ENCODE results near the gene UNC5C.
A peak's percentile ranks its signal among the peaks of the same experiment; 100 is the strongest.
"Not testable (repeated sequence)": the region's sequence is repeated elsewhere in the genome, so short reads cannot be mapped to it uniquely, and the experiment has no call there.

Gene UNC5C

GRCh38 chr4:95181243-95181995, 367.4 kb downstream of the UNC5C start:
- H3K4ac ChIP-seq (ENCODE audit: low read depth, low read length) = no peak overlapping the region
- DNase-seq = no peak
- H2AFZ ChIP-seq (ENCODE audit: insufficient read depth, low read length, poor library complexity) = no peak overlapping the region
- no peak overlapping the region for H3K14ac ChIP-seq (ENCODE audit: low read length)
- no peaks in the 10 kb centered on the region for H3K79me1 ChIP-seq (ENCODE audit: low read length)
- H3K9ac ChIP-seq (ENCODE audit: low read length) = no peak overlapping the region
- H4K12ac ChIP-seq (ENCODE audit: low read depth, low read length) = no peak overlapping the region
- H3K18ac ChIP-seq (ENCODE audit: low read length) = no peak overlapping the region
- no peak overlapping the region for H2BK5ac ChIP-seq (ENCODE audit: low read depth, low read length, poor library complexity)
- no peak overlapping the region for H3K4me2 ChIP-seq (ENCODE audit: low read length)
- H3K36me3 ChIP-seq (ENCODE audit: control insufficient read depth in 1 of 2, insufficient read depth in 2 of 2, low read length in 2 of 2) = peaks cover 32 to 46% of the 10 kb centered on the region in 2 experiments
- no peaks in the 10 kb centered on the region for H3K27me3 ChIP-seq (ENCODE audit: insufficient read depth, low read length)
- H2BK12ac ChIP-seq (ENCODE audit: low read length) = no peak overlapping the region
- H4K8ac ChIP-seq (ENCODE audit: low read depth, low read length) = no peak overlapping the region
- no peaks in the 10 kb centered on the region for H3K79me2 ChIP-seq (ENCODE audit: control insufficient read depth, insufficient read depth, low read length, poor library complexity)
- no peak overlapping the region for H2AK5ac ChIP-seq (ENCODE audit: low read length)
- WGBS (ENCODE audit: extremely low coverage, insufficient coverage, insufficient read length) = no CpG with 5 or more reads among the region's 18 CpGs
- H3K4me1 ChIP-seq (ENCODE audit: control insufficient read depth in 1 of 2, insufficient read depth in 2 of 2, low read length in 2 of 2) = no peaks in the 10 kb centered on the region
- no peak overlapping the region for H3K23ac ChIP-seq (ENCODE audit: low read length)
- peak overlapping the region; percentile 16 for H4K91ac ChIP-seq (ENCODE audit: low read depth, low read length)
- no peak overlapping the region for H3K27ac ChIP-seq (ENCODE audit: low read depth, low read length)
- H3K9me3 ChIP-seq (ENCODE audit: insufficient read depth, low read depth, low read length) = peaks cover 5% of the 10 kb centered on the region
- no peak overlapping the region for H2BK120ac ChIP-seq (ENCODE audit: insufficient read depth, low read length, poor library complexity)
- H3K4me3 ChIP-seq (ENCODE audit: low read depth, low read length) = no peak overlapping the region

DNA sequence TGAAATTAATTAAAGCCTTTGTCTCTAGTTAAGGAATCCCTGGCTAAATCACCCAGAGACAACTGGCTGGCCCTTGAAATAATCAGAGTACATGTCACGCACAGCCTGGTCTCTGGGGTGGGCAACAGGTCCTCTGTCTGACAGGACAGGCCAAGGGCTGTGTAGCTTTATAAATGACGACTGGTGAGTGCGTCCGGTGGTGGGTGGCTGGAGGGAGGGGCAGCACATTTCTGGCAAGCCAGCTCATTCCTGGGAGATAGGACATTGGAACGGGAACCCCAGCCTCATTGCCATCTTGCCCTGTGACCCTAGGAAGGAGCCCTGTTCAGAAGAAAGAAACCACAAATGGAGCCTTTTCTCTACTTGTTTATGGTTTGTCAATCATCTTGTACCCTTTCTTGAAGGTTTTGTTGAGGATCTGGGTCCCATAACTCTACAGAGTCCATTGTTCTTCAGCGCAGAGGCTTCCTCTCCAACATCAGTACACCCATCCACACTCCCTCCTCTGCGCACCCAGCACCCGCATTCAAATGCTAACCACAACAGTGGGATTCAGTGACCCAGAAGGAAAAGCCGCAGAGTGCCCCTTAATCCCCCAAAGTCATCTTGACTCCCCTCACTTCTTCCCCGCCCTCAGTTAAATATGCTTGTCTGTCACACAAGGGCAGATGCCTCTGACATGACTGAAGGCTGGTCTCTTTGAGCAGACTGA, 368.1 kb downstream of the UNC5C start:
- Histone ChIP-seq H3K27me3 (ENCODE audit: insufficient read depth, low read length) (no peaks in the 10 kb centered on the region), H3K4me1 (ENCODE audit: control insufficient read depth in 1 of 2, insufficient read depth in 2 of 2, low read length in 2 of 2) (no peaks in the 10 kb centered on the region), H3K4me3 (ENCODE audit: low read depth, low read length) (no peak overlapping the region), H4K91ac (ENCODE audit: low read depth, low read length) (peak overlapping the region; percentile 16), H2BK12ac (ENCODE audit: low read length) (no peak overlapping the region), H3K36me3 (ENCODE audit: control insufficient read depth in 1 of 2, insufficient read depth in 2 of 2, low read length in 2 of 2) (peaks cover 33 to 46% of the 10 kb centered on the region in 2 experiments), H2BK120ac (ENCODE audit: insufficient read depth, low read length, poor library complexity) (no peak overlapping the region), H3K23ac (ENCODE audit: low read length) (no peak overlapping the region), H3K14ac (ENCODE audit: low read length) (no peak overlapping the region), H4K8ac (ENCODE audit: low read depth, low read length) (no peak overlapping the region), H3K4me2 (ENCODE audit: low read length) (no peak overlapping the region), H3K27ac (ENCODE audit: low read depth, low read length) (no peak overlapping the region), H4K12ac (ENCODE audit: low read depth, low read length) (no peak overlapping the region), H3K9ac (ENCODE audit: low read length) (no peak overlapping the region), H3K18ac (ENCODE audit: low read length) (no peak overlapping the region), H3K79me1 (ENCODE audit: low read length) (no peaks in the 10 kb centered on the region), H3K4ac (ENCODE audit: low read depth, low read length) (no peak overlapping the region), H3K79me2 (ENCODE audit: control insufficient read depth, insufficient read depth, low read length, poor library complexity) (no peaks in the 10 kb centered on the region), H2BK5ac (ENCODE audit: low read depth, low read length, poor library complexity) (no peak overlapping the region), H2AFZ (ENCODE audit: insufficient read depth, low read length, poor library complexity) (no peak overlapping the region), H3K9me3 (ENCODE audit: insufficient read depth, low read depth, low read length) (peaks cover 5% of the 10 kb centered on the region), H2AK5ac (ENCODE audit: low read length) (no peak overlapping the region)
- DNase-seq = no peak
- no CpG with 5 or more reads among the region's 10 CpGs for WGBS (ENCODE audit: extremely low coverage, insufficient coverage, insufficient read length)

DNA sequence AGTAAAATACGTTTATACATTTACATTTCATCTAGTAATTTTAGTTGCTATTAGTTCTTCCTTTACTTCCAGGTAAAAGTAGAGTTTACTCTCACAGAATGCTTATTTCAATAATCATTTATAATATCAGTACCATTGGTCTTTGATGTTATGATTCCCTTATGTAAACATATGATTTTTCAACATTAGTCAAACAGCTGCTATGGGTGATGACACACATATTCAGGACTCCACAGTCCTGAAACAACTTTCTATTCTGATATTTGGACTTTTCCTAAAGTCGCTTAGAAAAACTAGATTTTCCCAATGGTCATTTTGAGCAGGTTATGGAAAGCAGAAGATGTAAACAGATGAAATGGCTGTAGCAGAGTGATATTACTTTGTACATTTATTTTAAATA, 369.8 kb downstream of the UNC5C start:
- H3K27me3 ChIP-seq (ENCODE audit: insufficient read depth, low read length) = no peaks in the 10 kb centered on the region
- no peak for DNase-seq
- no peak overlapping the region for H3K4ac ChIP-seq (ENCODE audit: low read depth, low read length)
- H2BK12ac ChIP-seq (ENCODE audit: low read length) = no peak overlapping the region
- WGBS (ENCODE audit: extremely low coverage, insufficient coverage, insufficient read length) = no CpG with 5 or more reads among the region's 2 CpGs
- H2BK120ac ChIP-seq (ENCODE audit: insufficient read depth, low read length, poor library complexity) = no peak overlapping the region
- H2AK5ac ChIP-seq (ENCODE audit: low read length) = no peak overlapping the region
- H3K18ac ChIP-seq (ENCODE audit: low read length) = no peak overlapping the region
- H3K79me1 ChIP-seq (ENCODE audit: low read length) = no peaks in the 10 kb centered on the region
- H3K27ac ChIP-seq (ENCODE audit: low read depth, low read length) = no peak overlapping the region
- no peaks in the 10 kb centered on the region for H3K4me1 ChIP-seq (ENCODE audit: control insufficient read depth in 1 of 2, insufficient read depth in 2 of 2, low read length in 2 of 2)
- no peak overlapping the region for H3K4me3 ChIP-seq (ENCODE audit: low read depth, low read length)
- H3K9ac ChIP-seq (ENCODE audit: low read length) = no peak overlapping the region
- no peak overlapping the region for H3K14ac ChIP-seq (ENCODE audit: low read length)
- H3K79me2 ChIP-seq (ENCODE audit: control insufficient read depth, insufficient read depth, low read length, poor library complexity) = no peaks in the 10 kb centered on the region
- H2AFZ ChIP-seq (ENCODE audit: insufficient read depth, low read length, poor library complexity) = no peak overlapping the region
- H3K23ac ChIP-seq (ENCODE audit: low read length) = no peak overlapping the region
- H4K12ac ChIP-seq (ENCODE audit: low read depth, low read length) = no peak overlapping the region
- H2BK5ac ChIP-seq (ENCODE audit: low read depth, low read length, poor library complexity) = no peak overlapping the region
- peaks cover 30 to 38% of the 10 kb centered on the region in 2 experiments for H3K36me3 ChIP-seq (ENCODE audit: control insufficient read depth in 1 of 2, insufficient read depth in 2 of 2, low read length in 2 of 2)
- H3K9me3 ChIP-seq (ENCODE audit: insufficient read depth, low read depth, low read length) = peaks cover 5% of the 10 kb centered on the region
- no peak overlapping the region for H4K8ac ChIP-seq (ENCODE audit: low read depth, low read length)
- no peak overlapping the region for H3K4me2 ChIP-seq (ENCODE audit: low read length)
- no peak overlapping the region for H4K91ac ChIP-seq (ENCODE audit: low read depth, low read length)

GRCh38 chr4:95171377-95171776, 377.4 kb downstream of the UNC5C start:
- WGBS (ENCODE audit: extremely low coverage, insufficient coverage, insufficient read length) = no CpG with 5 or more reads among the region's 3 CpGs
- not testable (repeated sequence) for H3K23ac ChIP-seq (ENCODE audit: low read length)

More at GRCh38 chr4:95171377-95171776, 377.4 kb downstream of the UNC5C start:
- H2BK12ac ChIP-seq (ENCODE audit: low read length); H4K12ac ChIP-seq (ENCODE audit: low read depth, low read length); DNase-seq; H3K27me3 ChIP-seq (ENCODE audit: insufficient read depth, low read length); H4K8ac ChIP-seq (ENCODE audit: low read depth, low read length); H3K79me1 ChIP-seq (ENCODE audit: low read length); H3K9me3 ChIP-seq (ENCODE audit: insufficient read depth, low read depth, low read length); H3K4me1 ChIP-seq (ENCODE audit: control insufficient read depth in 1 of 2, insufficient read depth in 2 of 2, low read length in 2 of 2); H3K18ac ChIP-seq (ENCODE audit: low read length); H3K9ac ChIP-seq (ENCODE audit: low read length); H2BK5ac ChIP-seq (ENCODE audit: low read depth, low read length, poor library complexity); H2BK120ac ChIP-seq (ENCODE audit: insufficient read depth, low read length, poor library complexity); H2AK5ac ChIP-seq (ENCODE audit: low read length); H2AFZ ChIP-seq (ENCODE audit: insufficient read depth, low read length, poor library complexity); H4K91ac ChIP-seq (ENCODE audit: low read depth, low read length); H3K4me3 ChIP-seq (ENCODE audit: low read depth, low read length); H3K14ac ChIP-seq (ENCODE audit: low read length); H3K4ac ChIP-seq (ENCODE audit: low read depth, low read length); H3K27ac ChIP-seq (ENCODE audit: low read depth, low read length); H3K4me2 ChIP-seq (ENCODE audit: low read length); H3K79me2 ChIP-seq (ENCODE audit: control insufficient read depth, insufficient read depth, low read length, poor library complexity): not testable (repeated sequence)
- peaks cover 6 to 16% of the 10 kb centered on the region in 2 experiments for H3K36me3 ChIP-seq (ENCODE audit: control insufficient read depth in 1 of 2, insufficient read depth in 2 of 2, low read length in 2 of 2)
